WI38 (cell line): ENCODE results near the gene CERCAM.
A peak's percentile ranks its signal among the peaks of the same experiment; 100 is the strongest.

Source experiments
- H3K4me3 ChIP-seq: 2 replicates; pipeline ENCODE4 v1.5.1; 2011; ENCODE audit warnings: low read depth, mild to moderate bottlenecking, control low read depth, low read length
- TF ChIP-seq, protein P1 (sequence below): IDR thresholded peaks from 2 replicates; pipeline ENCODE4 v1.5.1; 2012; ENCODE audit warnings: low read depth, mild to moderate bottlenecking, control low read depth, low read length

Gene CERCAM

DNA sequence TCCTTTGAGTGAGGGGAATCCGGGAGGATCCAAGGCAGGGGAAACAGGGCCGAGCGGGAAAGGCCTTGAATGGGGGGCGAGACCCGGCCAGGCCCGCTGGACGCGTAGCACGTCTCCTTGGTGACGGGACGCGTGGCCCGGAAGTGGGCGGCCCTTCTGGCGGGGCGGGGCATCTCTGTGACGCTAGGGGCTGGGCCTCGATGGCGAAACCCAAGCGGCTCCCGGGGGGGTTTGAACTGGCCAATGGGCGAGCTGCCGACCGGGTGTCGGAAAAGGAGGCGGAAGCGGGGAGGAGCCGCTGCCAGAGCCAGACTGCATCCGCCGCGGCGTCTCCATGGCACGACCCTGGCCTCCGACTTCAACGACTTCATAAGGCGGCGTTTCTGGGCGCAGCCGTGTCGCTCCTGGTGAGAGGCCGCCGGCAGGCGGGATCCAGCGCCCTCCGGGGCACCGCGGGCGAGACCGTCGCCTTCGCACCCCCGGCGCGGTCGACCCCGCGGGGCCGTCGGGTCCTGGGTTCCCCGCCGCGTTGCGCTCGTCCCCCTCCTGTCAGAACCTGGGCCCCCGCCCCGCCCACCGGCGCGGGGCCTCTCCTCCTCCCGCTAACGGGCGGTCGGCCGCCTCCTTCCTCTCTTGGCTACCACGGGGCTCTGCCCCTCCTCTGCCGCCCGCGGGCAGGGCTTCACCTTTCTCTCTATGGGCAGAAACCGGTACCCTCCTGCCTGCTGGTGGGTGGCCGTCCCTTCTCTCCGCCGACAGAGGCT is 35.4 kb downstream of the CERCAM start, which contains the start of gene ODF2:
Gene ODF2 (plus strand): TSS at position 158 of the 764 bp plus-strand sequence. CDS start 86 bp downstream, at position 244.
- TF ChIP-seq, protein P1, sequence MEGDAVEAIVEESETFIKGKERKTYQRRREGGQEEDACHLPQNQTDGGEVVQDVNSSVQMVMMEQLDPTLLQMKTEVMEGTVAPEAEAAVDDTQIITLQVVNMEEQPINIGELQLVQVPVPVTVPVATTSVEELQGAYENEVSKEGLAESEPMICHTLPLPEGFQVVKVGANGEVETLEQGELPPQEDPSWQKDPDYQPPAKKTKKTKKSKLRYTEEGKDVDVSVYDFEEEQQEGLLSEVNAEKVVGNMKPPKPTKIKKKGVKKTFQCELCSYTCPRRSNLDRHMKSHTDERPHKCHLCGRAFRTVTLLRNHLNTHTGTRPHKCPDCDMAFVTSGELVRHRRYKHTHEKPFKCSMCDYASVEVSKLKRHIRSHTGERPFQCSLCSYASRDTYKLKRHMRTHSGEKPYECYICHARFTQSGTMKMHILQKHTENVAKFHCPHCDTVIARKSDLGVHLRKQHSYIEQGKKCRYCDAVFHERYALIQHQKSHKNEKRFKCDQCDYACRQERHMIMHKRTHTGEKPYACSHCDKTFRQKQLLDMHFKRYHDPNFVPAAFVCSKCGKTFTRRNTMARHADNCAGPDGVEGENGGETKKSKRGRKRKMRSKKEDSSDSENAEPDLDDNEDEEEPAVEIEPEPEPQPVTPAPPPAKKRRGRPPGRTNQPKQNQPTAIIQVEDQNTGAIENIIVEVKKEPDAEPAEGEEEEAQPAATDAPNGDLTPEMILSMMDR: no peak
- H3K4me3 ChIP-seq: peak within 1 kb of the TSS; percentile 86

DNA sequence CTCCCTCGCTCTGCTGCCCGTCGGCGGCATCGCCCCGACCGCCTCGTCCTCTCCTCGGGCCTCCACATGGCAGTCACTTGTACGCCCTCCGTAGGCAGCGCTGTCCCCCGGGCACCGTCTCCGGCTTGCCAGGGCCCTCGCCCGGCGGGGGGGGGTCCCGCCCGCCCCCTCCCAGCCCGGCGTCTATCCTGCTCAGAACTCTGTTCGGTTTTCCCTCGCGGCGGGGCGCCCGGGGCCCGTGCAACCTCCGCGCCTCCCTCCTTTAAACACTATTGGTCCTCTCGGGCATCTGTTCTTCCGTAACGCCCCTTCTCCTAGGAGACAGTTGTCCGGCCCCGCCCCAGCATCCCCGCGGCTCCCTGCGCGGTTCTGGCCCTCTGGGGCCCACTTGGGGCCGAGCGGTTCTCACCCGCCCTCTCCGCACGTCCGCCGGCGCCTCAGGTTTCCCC is 36.0 kb downstream of the CERCAM start:
- TF ChIP-seq, protein P1: no peak
- peak overlapping the region; percentile 86 for H3K4me3 ChIP-seq

- TF ChIP-seq, protein P1: no peak
Measured at GRCh38 chr9:128457207-128457606, 36.5 kb downstream of the CERCAM start.

GRCh38 chr9:128459011-128459410 is 38.4 kb downstream of the CERCAM start:
- TF ChIP-seq, protein P1: no peak
- H3K4me3 ChIP-seq: no peak overlapping the region

More at GRCh38 chr9:128457207-128457606, 36.5 kb downstream of the CERCAM start:
- H3K4me3 ChIP-seq: peak overlapping the region; percentile 86

DNA sequence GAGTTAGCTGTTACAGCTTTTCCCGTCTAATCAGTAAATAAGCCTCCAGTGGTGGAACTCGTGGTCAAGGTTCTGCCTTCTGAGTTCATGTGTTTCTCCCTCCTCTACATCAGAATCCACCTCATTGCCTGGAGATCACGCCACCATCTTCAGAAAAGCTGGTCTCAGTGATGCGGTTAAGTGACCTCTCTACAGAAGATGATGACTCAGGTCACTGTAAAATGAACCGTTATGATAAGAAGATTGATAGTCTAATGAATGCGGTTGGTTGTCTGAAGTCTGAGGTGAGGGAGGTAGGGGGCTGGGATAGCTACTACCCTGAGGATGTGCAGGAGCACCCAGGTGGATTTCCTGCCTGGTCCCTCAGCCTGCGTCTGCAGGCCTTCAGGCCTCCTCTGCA is 48.4 kb downstream of the CERCAM start:
- TF ChIP-seq, protein P1: no peak
- H3K4me3 ChIP-seq: no peak overlapping the region

DNA sequence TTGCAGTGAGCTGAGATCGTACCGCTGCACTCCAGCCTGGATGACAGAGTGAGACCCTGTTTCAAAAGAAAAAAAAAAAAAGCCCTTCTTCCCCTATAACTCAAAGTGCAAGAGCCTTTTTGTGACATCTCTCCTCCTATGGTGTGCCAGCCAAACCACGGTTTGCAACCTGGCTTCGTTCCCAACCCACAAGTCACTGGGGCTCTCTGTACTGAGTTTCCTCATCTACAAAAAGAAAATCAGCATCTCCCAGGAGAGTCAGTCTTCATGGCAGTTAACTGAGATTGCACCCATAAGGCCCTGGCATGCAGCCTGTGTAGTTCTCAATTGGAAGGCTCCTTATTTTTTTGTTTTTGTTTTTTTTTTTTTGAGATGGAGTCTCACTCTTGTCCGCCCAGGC is 49.9 kb downstream of the CERCAM start:
- TF ChIP-seq, protein P1: no peak
- no peak overlapping the region for H3K4me3 ChIP-seq

GRCh38 chr9:128473104-128473503 is 52.4 kb downstream of the CERCAM start:
- TF ChIP-seq, protein P1: no peak
- no peak overlapping the region for H3K4me3 ChIP-seq
